Cardiac septum (tissue), 1 donor: ENCODE results near the gene KCNE4. TPM values are rescaled to one million over a fixed set of nuclear protein-coding genes. Genes with fewer than 3 reads are reported as not detected.

Experiments
- DNase-seq: peaks from one replicate; pipeline ENCODE4 v3.0.0-alpha.2; 2020; ENCODE audit warnings: low spot score
- intact Hi-C: fragments of 100-400 bp; cut with DNase I; formaldehyde crosslinking; loops from one replicate; pipeline ENCODE4 v1.14.0; 2022
- total RNA-seq: library from RNA; stranded (reverse); fragmentation: NEBNext Ultra II Directional; extraction: Animal tissue kit (Norgen Biotek cat#: 25700); gene quantifications from one replicate; pipeline ENCODE4 v1.2.1, GENCODE V29; 2021
- donor health status: DM: no; HTN: no; CAD: no.

KCNE4 gene
- total RNA-seq, 1 donor from 2014 or later: 1.7 TPM

- DNase-seq: no peak
- intact Hi-C loops: no loop called here
Observed at GRCh38 chr2:223037445-223037800, 14.6 kb upstream of the KCNE4 start.

- no peak for DNase-seq
- intact Hi-C loops: loop anchor here (10.0 kb wide), 1 partner anchor 425 kb away; no protein-coding TSS in a partner anchor
Observed at GRCh38 chr2:223039618-223040017, 12.4 kb upstream of the KCNE4 start.

GRCh38 chr2:223040527-223040926, 11.5 kb upstream of the KCNE4 start:
- intact Hi-C loops: loop anchor here (10.0 kb wide), 1 partner anchor 424 kb away; no protein-coding TSS in a partner anchor
- no peak for DNase-seq

- no peak for DNase-seq
- intact Hi-C loops: loop anchor here (10.0 kb wide), 1 partner anchor 423 kb away; no protein-coding TSS in a partner anchor
Observed at GRCh38 chr2:223041527-223042109, 10.4 kb upstream of the KCNE4 start.

- DNase-seq: no peak
- intact Hi-C loops: loop anchor here (10.0 kb wide), 1 partner anchor 423 kb away; no protein-coding TSS in a partner anchor
Observed at GRCh38 chr2:223042284-223042683, 9.7 kb upstream of the KCNE4 start.

- no peak for DNase-seq
- intact Hi-C loops: loop anchor here (10.0 kb wide), 1 partner anchor 422 kb away; no protein-coding TSS in a partner anchor
Observed at GRCh38 chr2:223042704-223043118, 9.3 kb upstream of the KCNE4 start.

- DNase-seq: no peak
- intact Hi-C loops: loop anchor here (10.0 kb wide), 1 partner anchor 421 kb away; no protein-coding TSS in a partner anchor
Observed at GRCh38 chr2:223043164-223043941, 8.6 kb upstream of the KCNE4 start.

- no peak for DNase-seq
- intact Hi-C loops: loop anchor here (10.0 kb wide), 1 partner anchor 421 kb away; no protein-coding TSS in a partner anchor
Observed at GRCh38 chr2:223044092-223044836, 7.7 kb upstream of the KCNE4 start.

- intact Hi-C loops: loop anchor here (10.0 kb wide), 1 partner anchor 420 kb away; no protein-coding TSS in a partner anchor
Observed at GRCh38 chr2:223044916-223045700, 6.9 kb upstream of the KCNE4 start.

GRCh38 chr2:223046470-223047040, 5.4 kb upstream of the KCNE4 start:
- intact Hi-C loops: loop anchor here (10.0 kb wide), 1 partner anchor 418 kb away; no protein-coding TSS in a partner anchor

More at GRCh38 chr2:223044916-223045700, 6.9 kb upstream of the KCNE4 start:
- DNase-seq: no peak

GRCh38 chr2:223047260-223047761, 4.7 kb upstream of the KCNE4 start:
- DNase-seq: no peak
- intact Hi-C loops: loop anchor here (10.0 kb wide), 1 partner anchor 417 kb away; no protein-coding TSS in a partner anchor

More at GRCh38 chr2:223046470-223047040, 5.4 kb upstream of the KCNE4 start:
- no peak for DNase-seq

- no peak for DNase-seq
- intact Hi-C loops: loop anchor here (10.0 kb wide), 1 partner anchor 416 kb away; no protein-coding TSS in a partner anchor
Observed at GRCh38 chr2:223048519-223048918, 3.5 kb upstream of the KCNE4 start.

- intact Hi-C loops: loop anchor here (10.0 kb wide), 1 partner anchor 415 kb away; no protein-coding TSS in a partner anchor
Observed at GRCh38 chr2:223049356-223049755, 2.6 kb upstream of the KCNE4 start.

GRCh38 chr2:223050188-223050587, 1.8 kb upstream of the KCNE4 start:
- intact Hi-C loops: loop anchor here (2.0 to 10.0 kb wide), 2 partner anchors 55 to 565 kb away; no protein-coding TSS in a partner anchor

More at GRCh38 chr2:223049356-223049755, 2.6 kb upstream of the KCNE4 start:
- DNase-seq: no peak

GRCh38 chr2:223050900-223051504, 988 bp upstream of the KCNE4 start:
- DNase-seq: no peak
- intact Hi-C loops: loop anchor here (2.0 to 10.0 kb wide), 2 partner anchors 56 to 564 kb away; no protein-coding TSS in a partner anchor

More at GRCh38 chr2:223050188-223050587, 1.8 kb upstream of the KCNE4 start:
- DNase-seq: no peak

GRCh38 chr2:223052548-223053483, 826 bp downstream of the KCNE4 start:
- no peak for DNase-seq
- intact Hi-C loops: loop anchor here (10.0 kb wide), 1 partner anchor 562 kb away; no protein-coding TSS in a partner anchor
